HG03280 (cell line): Measurements from ENCODE around the gene PON3.

ENCODE experiments used
- ATAC-seq: cut with Tn5 transposase; IDR thresholded peaks from one replicate; pipeline ENCODE4 v1.9.1; 2021; ENCODE audit warnings: mild to moderate bottlenecking, moderate library complexity; ENCODE audit not compliant: unreplicated experiment

PON3 gene

GRCh38 chr7:95396136-95397032 is at the start of gene PON3:
TSS of gene PON3 (minus strand) at chr7:95396375. CDS start at chr7:95396350, 25 bp downstream.
- no peak for ATAC-seq

- no peak for ATAC-seq
Observed at GRCh38 chr7:95444796-95445195, 48.6 kb upstream of the PON3 start.

- ATAC-seq = no peak
Observed at GRCh38 chr7:95441042-95441823, 45.1 kb upstream of the PON3 start.

- no peak for ATAC-seq
Observed at GRCh38 chr7:95440394-95441038, 44.3 kb upstream of the PON3 start.

- no peak for ATAC-seq
Observed at GRCh38 chr7:95436407-95436806, 40.2 kb upstream of the PON3 start.

- no peak for ATAC-seq
Observed at GRCh38 chr7:95435422-95435780, 39.2 kb upstream of the PON3 start.

GRCh38 chr7:95434557-95435421 is 38.6 kb upstream of the PON3 start, which contains the start of gene PON2:
TSS of gene PON2 (minus strand) at chr7:95435028. CDS start at chr7:95434951, 77 bp downstream.
- peak; percentile 93 for ATAC-seq

GRCh38 chr7:95433952-95434556 is 37.9 kb upstream of the PON3 start:
- ATAC-seq = no peak

GRCh38 chr7:95433129-95433528 is 37.0 kb upstream of the PON3 start:
- no peak for ATAC-seq

GRCh38 chr7:95432606-95433005 is 36.4 kb upstream of the PON3 start:
- no peak for ATAC-seq

GRCh38 chr7:95430864-95431263 is 34.7 kb upstream of the PON3 start:
- ATAC-seq = no peak

- no peak for ATAC-seq
Observed at GRCh38 chr7:95429241-95429990, 33.2 kb upstream of the PON3 start.

- ATAC-seq = no peak
Observed at GRCh38 chr7:95427914-95428516, 31.8 kb upstream of the PON3 start.

- no peak for ATAC-seq
Observed at GRCh38 chr7:95427166-95427565, 31.0 kb upstream of the PON3 start.

GRCh38 chr7:95425694-95426093 is 29.5 kb upstream of the PON3 start:
- ATAC-seq = no peak

GRCh38 chr7:95424716-95425115 is 28.5 kb upstream of the PON3 start:
- no peak for ATAC-seq

GRCh38 chr7:95421847-95422444 is 25.8 kb upstream of the PON3 start:
- ATAC-seq = no peak

GRCh38 chr7:95421000-95421846 is 25.0 kb upstream of the PON3 start:
- no peak for ATAC-seq
